Superior temporal gyrus (tissue), 1 donor: ENCODE results near the gene INTS2.
"Not testable (repeated sequence)": the region's sequence is repeated elsewhere in the genome, so short reads cannot be mapped to it uniquely, and the experiment has no call there.

Experiments
- DNase-seq: peaks from one replicate; pipeline ENCODE4 v3.0.0-alpha.2; 2016; ENCODE audit errors: extremely low spot score

The INTS2 gene

GRCh38 chr17:61822326-61823285 lies 105.2 kb downstream of the INTS2 start:
- DNase-seq = no peak

- DNase-seq = no peak
Observed at GRCh38 chr17:61821655-61822054, 106.1 kb downstream of the INTS2 start.

- DNase-seq = not testable (repeated sequence)
Observed at GRCh38 chr17:61819265-61819664, 108.5 kb downstream of the INTS2 start.

GRCh38 chr17:61818225-61818624 lies 109.6 kb downstream of the INTS2 start:
- DNase-seq = no peak

- DNase-seq = no peak
Observed at GRCh38 chr17:61817452-61817851, 110.3 kb downstream of the INTS2 start.

- DNase-seq = no peak
Observed at GRCh38 chr17:61816538-61816937, 111.2 kb downstream of the INTS2 start.

GRCh38 chr17:61815863-61816503 lies 111.8 kb downstream of the INTS2 start:
- DNase-seq = no peak
